K562 (cell line): ENCODE results near the gene GRIA3. TPM values are rescaled to one million over a fixed set of nuclear protein-coding genes. Genes with fewer than 3 reads are reported as not detected.

Experiments used
- ATAC-seq: fragments of 200-7000 bp; cut with Tn5 transposase; 3 replicates; pipeline ENCODE4 v1.9.1; 2020; ENCODE audit warnings: moderate library complexity
- BruUV-seq: library from RNA; stranded (reverse); fragments of 400-500 nt; replicated peaks from 2 replicates; lab custom pipeline; 2021; lab: Mats Ljungman, UMichigan
- CTCF ChIA-PET: fragments of 300-600 bp; formaldehyde crosslinking; extraction: SDS; loops from one replicate; lab custom pipeline; 2021; ENCODE audit warnings: low intra/inter-chr PET ratio; lab: Yijun Ruan, JAX
- POLR2A ChIA-PET: fragments of 300-600, 350-650 bp; sonication (Branson Sonifier 250); formaldehyde crosslinking; extraction: SDS; loops from one replicate; lab custom pipeline; 2021; ENCODE audit warnings: antibody characterized with exemption, inconsistent platforms; lab: Yijun Ruan, JAX
- DNase-seq, 4 experiments: peaks; one replicate each; pipeline versions ENCODE4 v3.0.0 to v3.0.0-alpha.2; 2011 to 2018; ENCODE audit warnings: low spot score in 3 of 4, mixed read lengths in 3 of 4; ENCODE audit errors: extremely low read depth in 1 of 4
- FAIRE-seq: peaks from 2 replicates; lab custom pipeline; 2011; peaks lifted over from hg19 to GRCh38; lab: Jason Lieb, UNC
- H2AFZ ChIP-seq: 2 replicates; pipeline ENCODE4 v1.6.0; 2011; ENCODE audit warnings: low read depth, low read length, control low read depth, inconsistent platforms
- H3K27ac ChIP-seq: fragments of 200-600 bp; 3 replicates; pipeline ENCODE4 v1.8.0; 2011; ENCODE audit warnings: low read depth, mild to moderate bottlenecking, control low read depth, inconsistent platforms, low read length, moderate library complexity, mixed read lengths; ENCODE audit errors: extremely low read depth
- H3K27me3 ChIP-seq, 2 experiments: fragments of 300-600 bp in 1 of 2; 2 replicates in 1 of 2; 3 replicates in 1 of 2; pipeline versions ENCODE4 v1.6.0 to v1.8.0; 2011; ENCODE audit warnings: inconsistent platforms in 2 of 2, low read length in 2 of 2, mild to moderate bottlenecking in 1 of 2, mixed read lengths in 1 of 2, moderate library complexity in 1 of 2; ENCODE audit not compliant: control insufficient read depth in 2 of 2, insufficient read depth in 2 of 2
- H3K36me3 ChIP-seq: fragments of 300-600 bp; 3 replicates; pipeline ENCODE4 v1.8.0; 2011; ENCODE audit warnings: mild to moderate bottlenecking, low read length, inconsistent platforms; ENCODE audit not compliant: control insufficient read depth, insufficient read depth
- H3K4me1 ChIP-seq, 2 experiments: fragments of 200-600 bp in 1 of 2; replicated peaks in 1 of 2; 2 replicates in 1 of 2; 3 replicates in 1 of 2; pipeline versions ENCODE4 v1.5.1 to v1.8.0; 2011; ENCODE audit warnings: inconsistent platforms in 2 of 2, low read length in 2 of 2, mild to moderate bottlenecking in 1 of 2, mixed read lengths in 1 of 2, moderate library complexity in 1 of 2; ENCODE audit not compliant: control insufficient read depth in 2 of 2, insufficient read depth in 2 of 2
- H3K4me2 ChIP-seq: 2 replicates; pipeline ENCODE4 v1.6.1; 2011; ENCODE audit warnings: low read length, control low read depth, inconsistent platforms, mixed read lengths; ENCODE audit not compliant: insufficient read depth
- H3K4me3 ChIP-seq: fragments of 200-600 bp; sonication (generic), shearing (Covaris generic); 2 replicates; pipeline ENCODE4 v1.5.1; 2016; ENCODE audit warnings: control low read depth, inconsistent platforms
- H3K79me2 ChIP-seq: fragments of 200-600 bp; 3 replicates; pipeline ENCODE4 v1.8.0; 2011; ENCODE audit warnings: low read length, inconsistent platforms; ENCODE audit not compliant: control insufficient read depth, insufficient read depth
- H3K9ac ChIP-seq, 2 experiments: 2 replicates each; pipeline versions ENCODE4 v1.6.0 to v1.6.1; 2011; ENCODE audit warnings: low read depth in 2 of 2, low read length in 2 of 2, control low read depth in 1 of 2, inconsistent platforms in 1 of 2, mild to moderate bottlenecking in 1 of 2, mixed read lengths in 1 of 2; ENCODE audit not compliant: insufficient read depth in 1 of 2
- H3K9me1 ChIP-seq: one replicate; pipeline ENCODE4 v1.6.0; 2011; ENCODE audit warnings: inconsistent platforms, mild to moderate bottlenecking, low read length, moderate library complexity; ENCODE audit not compliant: control insufficient read depth, insufficient read depth
- H3K9me3 ChIP-seq: replicated peaks from 2 replicates; pipeline ENCODE4 v1.5.1; 2011; ENCODE audit warnings: low read depth, low read length, inconsistent platforms; ENCODE audit not compliant: control insufficient read depth, insufficient read depth
- H4K20me1 ChIP-seq: replicated peaks from 2 replicates; pipeline ENCODE4 v1.6.1; 2011; ENCODE audit warnings: low read length, inconsistent platforms, mixed read lengths; ENCODE audit not compliant: control insufficient read depth, insufficient read depth
- CTCF ChIP-seq, 3 experiments: IDR thresholded peaks in 2 of 3; conservative IDR thresholded peaks in 1 of 3; 2 replicates each; pipeline ENCODE4 v1.5.1; 2011 to 2012; ENCODE audit warnings: low read length in 3 of 3, mild to moderate bottlenecking in 3 of 3, control low read depth in 2 of 3, improper control_type of control experiment in 1 of 3, inconsistent platforms in 1 of 3, low read depth in 1 of 3, mixed read lengths in 1 of 3, moderate library complexity in 1 of 3; ENCODE audit not compliant: insufficient read depth in 2 of 3
- EP300 ChIP-seq: IDR thresholded peaks from 2 replicates; pipeline ENCODE4 v1.6.1; 2012; ENCODE audit warnings: low read length, improper control_type of control experiment
- HCFC1 ChIP-seq: IDR thresholded peaks from 2 replicates; pipeline ENCODE4 v1.6.1; 2012; ENCODE audit warnings: low read depth, low read length, improper control_type of control experiment
- HES1 ChIP-seq: fragments of 450-650 bp; IDR thresholded peaks from 2 replicates; pipeline ENCODE4 v1.6.1; 2016; ENCODE audit warnings: low read depth, mild to moderate bottlenecking, moderate library complexity
- RBM17 ChIP-seq: fragments of 200-400 bp; formaldehyde crosslinking; IDR thresholded peaks from 2 replicates; pipeline ENCODE4 v1.6.1; 2017; ENCODE audit warnings: low read depth, mild to moderate bottlenecking, low read length, borderline replicate concordance
- REST ChIP-seq, 2 experiments: fragments of 450-650 bp; formaldehyde crosslinking in 1 of 2; IDR thresholded peaks; 2 replicates each; pipeline versions ENCODE4 v1.4.0 to v1.6.1; 2014 to 2020; ENCODE audit warnings: mild to moderate bottlenecking in 2 of 2, borderline replicate concordance in 1 of 2, low read depth in 1 of 2
- RHOXF2B ChIP-seq: fragments of 250-450 bp; sonication (Bioruptor Pico); conservative IDR thresholded peaks from 2 replicates; pipeline ENCODE4 v1.5.1; 2021
- STAT5A ChIP-seq: IDR thresholded peaks from 2 replicates; pipeline ENCODE4 v1.6.1; 2012; ENCODE audit warnings: low read length, inconsistent platforms, borderline replicate concordance
- TAL1 ChIP-seq: fragments of 450-650 bp; IDR thresholded peaks from 2 replicates; pipeline ENCODE4 v1.6.1; 2016; ENCODE audit warnings: mild to moderate bottlenecking
- XRCC5 ChIP-seq: fragments of 200-400 bp; formaldehyde crosslinking; IDR thresholded peaks from 2 replicates; pipeline ENCODE4 v1.6.1; 2017; ENCODE audit warnings: low read depth, mild to moderate bottlenecking, low read length
- ZNF444 ChIP-seq: fragments of 250-450 bp; sonication (Bioruptor Pico); IDR thresholded peaks from 2 replicates; pipeline ENCODE4 v1.4.0; 2020; ENCODE audit warnings: mild to moderate bottlenecking, moderate library complexity
- WGBS: fragments of 100-300 bp; shearing (Covaris generic); methylation state at CpG from one replicate; pipeline ENCODE4 v1.1.6; 2016; ENCODE audit warnings: low coverage, mixed read lengths; ENCODE audit not compliant: insufficient coverage; ENCODE audit errors: missing lambda C conversion rate; 5-methylcytosine and 5-hydroxymethylcytosine counted together
- in situ Hi-C: fragments of 300-500 bp; cut with MboI; formaldehyde crosslinking; loops from 4 replicates; pipeline ENCODE4 v1.15.0; 2018; ENCODE audit warnings: inconsistent platforms, mixed read lengths
- intact Hi-C: fragments of 100-400 bp; cut with micrococcal nuclease; formaldehyde crosslinking; loops from 2 replicates; pipeline ENCODE4 v1.14.2; 2022
- polyA plus RNA-seq, 8 experiments: library from polyadenylated mRNA; depleted of rRNA in 4 of 8; stranded (reverse) in 5 of 8; unstranded in 3 of 8; fragments of >200 nt; fragmentation: Nextera tagmentation in 2 of 8; fragmentation: Illumina TruSeq in 1 of 8; extraction: Ambion mirVana in 2 of 8; extraction: Trizol in 1 of 8; gene quantifications; 2 replicates each; pipeline versions ENCODE4 v1.2.1 to v1.2.3, GENCODE V29; 2011 to 2014; ENCODE audit warnings: inconsistent platforms in 1 of 8, missing spikeins in 1 of 8
- total RNA-seq, 7 experiments: library from RNA; depleted of rRNA in 6 of 7; stranded (reverse); fragments of >200 nt in 6 of 7; fragmentation: Illumina TruSeq in 2 of 7; extraction: Trizol in 2 of 7; gene quantifications; 2 replicates each; pipeline versions ENCODE4 v1.2.1 to v1.2.3, GENCODE V29; 2011 to 2021; ENCODE audit warnings: low replicate concordance in 1 of 7

Gene GRIA3
- total and polyA plus RNA-seq, 9 of the 15 experiments (the other 6 are each of a cell fraction or from before 2014, with no cell fraction given) = 0.10 TPM; not detected in 8

- no peak for TF ChIP-seq HES1
- no peak for TF ChIP-seq CTCF (IDR thresholded peaks at IDR 0.05 in 2 of 3, conservative IDR thresholded peaks at IDR 0.05 in 1 of 3; ENCODE audit: insufficient read depth in 2 of 3, low read depth in 1 of 3, low read length in 3 of 3)
- no peak for TF ChIP-seq STAT5A
- TF ChIP-seq XRCC5 = no peak
- TF ChIP-seq RBM17 = no peak
These were observed 39.8 kb downstream of the GRIA3 start (continued) for GRCh38 chrX:123223859-123224258.

- ATAC-seq = no peak
- Histone ChIP-seq H3K4me1 (no peaks in the 10 kb centered on the region), H3K9me3 (no peaks in the 10 kb centered on the region), H3K79me2 (no peaks in the 10 kb centered on the region), H3K27me3 (no peaks in the 10 kb centered on the region), H3K36me3 (no peaks in the 10 kb centered on the region), H3K4me3 (no peak overlapping the region), H2AFZ (no peak overlapping the region), H3K4me2 (no peak overlapping the region), H3K9me1 (no peaks in the 10 kb centered on the region), H4K20me1 (no peaks in the 10 kb centered on the region), H3K9ac (no peak overlapping the region), H3K27ac (no peak overlapping the region)
- no peak for DNase-seq
- ChIA-PET POLR2A (interaction anchor here (1.3 kb wide), 2 partner anchors 12 to 14 kb away, joined by 3 read pairs; no protein-coding TSS in a partner anchor), CTCF (no interaction called here)
- no peak for FAIRE-seq
- intact Hi-C loops = no loop called here
- WGBS = 9% methylated on average over 2 of the region's 2 CpGs
- in situ Hi-C loops = no loop called here
- no TSS peak for BruUV-seq
- TF ChIP-seq ZNF444 (CRISPR knock-in tag) (no peak), EP300 (no peak), HCFC1 (no peak), REST (IDR thresholded peaks at IDR 0.05; ENCODE audit: borderline replicate concordance) (no peak), REST (CRISPR knock-in tag; IDR thresholded peaks at IDR 0.05; ENCODE audit: low read depth) (no peak), TAL1 (no peak), RHOXF2B (no peak)
These were observed 46.7 kb downstream of the GRIA3 start for GRCh38 chrX:123230798-123231197.
